DMS153 (cell line): ENCODE measurements around the gene GMDS.
A peak's percentile ranks its signal among the peaks of the same experiment; 100 is the strongest.

Source experiments
- DNase-seq: peaks from one replicate; lab custom pipeline; 2025; lab: John Stamatoyannopoulos, UW

GMDS gene

DNA sequence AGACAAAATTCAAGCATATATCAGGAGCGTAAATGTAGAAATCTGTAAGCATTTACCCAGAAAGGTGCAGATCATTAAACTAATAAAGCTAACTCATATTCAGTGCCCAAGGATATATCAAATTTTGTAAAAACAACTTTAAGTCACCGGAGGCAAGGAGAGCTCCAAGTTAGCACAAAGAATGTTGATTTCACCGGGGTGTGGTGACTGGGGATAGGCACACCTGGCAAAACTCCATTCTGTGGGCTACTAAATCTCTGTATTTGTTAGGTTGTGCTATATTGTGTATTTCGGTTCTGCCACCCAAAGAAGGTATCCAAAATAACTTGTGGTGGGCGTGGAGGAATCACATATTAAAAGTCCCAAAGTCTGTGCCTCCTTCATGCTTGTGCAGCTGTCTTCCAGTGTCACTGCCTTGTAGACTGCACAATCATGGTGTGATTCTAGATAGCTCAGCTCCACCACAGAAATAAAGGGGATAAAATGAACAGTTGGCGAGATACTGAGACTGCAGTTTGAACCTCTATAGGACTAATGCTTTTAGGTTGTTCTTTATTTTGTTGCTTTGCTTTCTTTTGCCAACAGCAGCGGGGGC is 111.6 kb downstream of the GMDS start:
- DNase-seq, result no peak

DNA sequence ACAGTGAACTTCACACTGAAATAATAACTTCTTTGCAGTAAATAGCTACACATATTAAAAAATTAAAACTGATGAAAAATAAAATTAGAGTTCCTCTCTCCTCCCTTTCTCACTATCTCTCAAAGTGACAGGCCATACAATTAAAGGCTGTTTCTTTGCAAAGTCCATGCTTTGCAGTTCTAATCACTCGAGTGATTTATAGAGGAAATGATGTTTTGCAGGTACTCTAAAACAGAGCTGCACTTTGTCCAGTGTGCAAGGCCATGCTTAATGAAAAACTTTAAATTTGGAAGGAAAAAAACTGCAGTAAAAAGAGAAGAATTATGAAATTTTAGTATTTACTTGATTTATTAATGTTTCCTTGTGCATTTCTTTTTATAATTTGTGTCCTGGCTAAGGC is 112.5 kb downstream of the GMDS start:
- no peak for DNase-seq

DNA sequence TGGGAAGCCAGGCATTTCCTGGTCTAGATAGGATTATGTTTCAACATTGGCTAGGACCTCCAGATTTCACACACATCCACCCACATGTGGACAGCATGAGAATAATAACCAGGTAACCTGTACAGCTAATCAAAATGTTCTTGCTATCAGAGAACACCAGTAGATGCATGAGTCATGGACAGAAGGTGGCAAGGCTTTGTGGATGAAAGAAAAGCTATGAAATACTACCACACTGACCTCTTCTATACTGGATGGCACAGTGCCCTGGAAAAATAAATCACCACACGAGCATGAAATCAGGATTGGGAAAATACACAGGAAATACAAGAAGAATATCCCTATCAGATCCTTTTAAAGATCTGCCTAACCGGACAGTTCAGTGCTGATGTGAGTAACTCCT is 113.0 kb downstream of the GMDS start:
- DNase-seq, result peak; percentile 48

DNA sequence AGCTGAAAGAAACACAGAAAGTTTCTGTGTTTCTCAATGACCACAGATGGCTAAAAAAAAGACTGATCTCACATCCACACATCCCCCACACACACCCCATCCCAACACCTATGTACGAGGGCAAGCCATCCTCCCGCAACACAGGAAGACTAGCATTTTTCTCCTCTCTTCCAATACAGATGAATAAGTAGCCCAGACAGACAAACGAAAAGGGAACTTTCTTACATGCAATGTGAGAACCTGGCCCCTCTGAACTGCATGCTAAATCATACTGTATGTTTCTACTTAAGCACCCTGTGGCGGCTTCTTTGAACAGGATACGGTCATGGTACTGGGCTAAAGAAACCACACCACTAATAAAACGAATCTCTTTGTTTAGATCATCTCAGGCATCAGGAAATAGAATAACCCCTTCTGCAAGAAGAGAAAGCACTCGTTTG is 116.2 kb downstream of the GMDS start:
- no peak for DNase-seq

DNA sequence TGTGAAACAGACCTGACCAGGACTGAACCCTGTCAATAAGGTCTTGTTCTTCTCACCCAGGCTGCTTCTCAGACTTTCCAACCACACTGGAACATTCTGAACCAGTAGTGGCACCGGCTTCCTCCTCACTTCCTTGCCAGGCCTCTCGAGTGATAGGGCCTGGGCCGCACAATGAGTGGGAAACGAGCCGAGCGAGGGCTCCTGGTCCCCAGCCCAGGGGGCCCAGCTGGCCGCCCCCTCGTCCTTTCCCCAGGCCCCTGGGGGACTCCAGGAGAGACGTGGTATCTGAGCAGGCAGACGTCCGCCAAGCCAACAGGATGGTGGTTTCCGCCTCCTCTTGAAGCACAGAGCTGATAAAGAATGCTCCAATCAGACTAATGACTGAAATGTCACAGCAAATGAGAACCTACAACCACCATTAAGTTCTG is 117.9 kb downstream of the GMDS start:
- no peak for DNase-seq

DNA sequence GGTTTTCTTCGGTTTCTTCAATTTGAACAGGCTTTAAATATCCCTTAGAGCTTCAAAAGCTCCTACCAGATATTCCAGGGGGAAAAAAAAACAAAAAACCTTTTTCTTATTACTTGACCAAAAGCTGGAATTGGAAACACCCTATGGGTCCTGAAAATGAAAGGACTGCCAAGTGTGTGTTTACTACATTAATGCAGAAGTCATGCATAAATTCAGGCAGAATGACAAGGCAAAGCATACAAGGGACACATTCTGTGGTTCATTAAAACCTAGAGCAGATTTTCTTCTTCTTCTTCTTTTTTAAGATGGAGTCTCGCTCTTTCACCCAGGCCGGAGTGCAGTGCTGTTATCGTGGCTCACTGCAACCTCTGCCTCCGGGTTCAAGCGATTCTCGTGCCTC is 119.1 kb downstream of the GMDS start:
- DNase-seq, result no peak

DNA sequence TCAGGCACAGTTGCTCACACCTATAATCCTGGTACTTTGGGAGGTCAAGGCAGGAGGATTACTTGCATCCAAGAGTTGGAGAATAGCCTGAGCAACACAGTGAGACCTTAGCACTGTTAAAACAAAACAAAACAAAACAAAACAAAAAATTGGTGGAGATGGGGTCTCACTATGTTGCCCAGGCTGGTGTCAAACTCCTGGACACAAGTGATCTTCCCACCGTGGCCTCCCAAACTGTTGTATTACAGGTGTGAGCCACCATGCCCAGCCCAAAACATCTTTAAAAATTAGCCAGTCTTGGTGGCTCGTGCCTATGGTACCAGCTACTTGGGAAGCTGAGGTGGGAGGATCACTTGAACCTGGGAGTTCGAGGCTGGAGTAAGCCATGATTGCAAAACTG is 120.2 kb downstream of the GMDS start:
- DNase-seq, result no peak

DNA sequence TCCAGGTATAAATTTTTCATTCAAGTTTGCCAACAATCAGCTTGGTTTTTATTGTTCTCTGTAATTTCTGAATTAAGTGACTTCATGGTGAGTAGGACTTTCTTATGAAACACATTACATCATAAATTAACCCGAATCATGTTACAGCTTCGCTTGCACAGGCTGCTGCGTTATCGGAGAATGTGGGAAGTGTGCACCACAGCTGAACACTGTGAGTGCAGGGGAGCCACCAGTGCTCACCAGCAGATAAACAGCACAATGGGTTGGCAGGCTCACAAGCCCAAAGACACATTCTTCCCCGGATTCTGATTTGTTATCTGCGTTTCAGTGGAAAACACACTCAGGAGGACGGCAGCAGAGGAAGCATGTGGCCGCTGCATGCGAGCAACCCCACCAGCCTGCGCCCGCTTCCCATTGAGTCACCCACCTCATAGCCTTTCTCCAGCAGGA is 121.1 kb downstream of the GMDS start:
- DNase-seq, result no peak

DNA sequence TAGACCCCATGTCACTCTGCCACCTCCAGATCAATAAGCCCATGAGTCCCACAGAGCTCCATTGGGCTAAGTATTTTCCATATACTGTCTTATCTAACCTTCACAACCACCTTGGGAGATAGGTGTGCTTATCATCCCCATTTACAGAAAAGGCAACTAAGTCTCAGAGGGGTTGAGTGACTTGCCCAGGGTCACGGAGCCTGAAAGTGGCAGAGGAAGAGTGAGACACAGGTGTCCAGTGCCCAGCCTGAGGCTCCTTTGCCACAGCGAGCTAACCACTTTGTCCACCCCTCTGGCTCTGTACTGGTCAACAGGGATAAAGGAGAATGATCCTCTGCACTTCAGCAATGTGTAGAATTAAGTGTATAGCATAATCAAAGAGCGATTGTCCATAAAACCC is 124.5 kb downstream of the GMDS start:
- no peak for DNase-seq

DNA sequence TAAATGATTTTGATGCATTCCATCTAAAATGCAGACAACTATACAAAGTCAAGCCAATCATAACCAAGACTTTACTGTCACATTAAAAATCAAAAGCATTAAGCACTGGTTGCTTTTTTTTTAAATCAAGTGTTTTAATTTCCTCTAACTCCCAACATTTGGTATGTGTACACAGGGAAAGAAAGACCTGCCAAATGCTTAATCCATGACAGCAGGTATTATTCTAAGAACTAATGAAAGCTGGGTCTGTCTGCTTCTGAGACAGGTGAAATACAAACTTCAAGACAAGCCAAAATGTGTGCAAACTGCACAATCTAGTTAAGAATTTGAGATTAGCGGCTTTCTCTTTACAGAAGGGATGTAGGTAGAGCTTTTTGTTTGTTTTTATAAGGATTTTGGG is 126.1 kb downstream of the GMDS start:
- no peak for DNase-seq

DNA sequence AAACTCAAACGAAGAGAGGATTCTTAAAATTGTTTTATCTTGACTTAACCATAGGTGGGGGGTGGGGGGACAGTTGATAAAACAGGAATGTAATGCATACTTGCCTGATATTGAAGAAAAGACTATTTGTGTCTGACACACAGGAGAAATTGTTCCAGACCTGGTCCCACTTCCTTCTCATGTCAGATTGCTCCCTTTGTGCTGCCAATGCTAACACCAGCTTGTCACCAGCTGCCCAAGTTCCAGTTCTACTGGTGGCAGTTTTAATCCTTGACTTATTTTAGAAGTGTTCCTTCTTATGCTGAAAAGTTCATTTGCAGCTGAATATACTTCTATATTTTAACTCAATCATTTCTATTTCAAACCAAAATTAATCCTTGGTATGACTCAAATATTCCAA is 127.3 kb downstream of the GMDS start:
- no peak for DNase-seq

DNA sequence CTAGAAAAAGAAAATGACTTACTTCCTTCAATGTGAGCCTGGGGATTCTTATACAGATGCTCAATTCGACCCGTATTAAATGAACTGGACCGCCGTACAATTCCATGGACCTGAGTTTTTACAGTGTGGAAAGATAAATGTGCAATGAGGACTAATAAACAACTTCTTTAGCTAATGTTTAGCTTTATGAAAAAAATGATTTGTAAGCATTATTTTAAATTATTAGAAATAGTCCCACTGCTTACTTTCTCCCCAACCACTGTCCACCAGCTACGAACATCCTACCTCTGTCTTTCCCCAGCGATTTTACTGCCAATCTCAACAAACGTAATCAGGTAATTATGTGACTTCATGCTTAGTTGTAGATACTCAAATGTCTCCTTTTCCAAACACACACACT is 128.0 kb downstream of the GMDS start:
- no peak for DNase-seq

DNA sequence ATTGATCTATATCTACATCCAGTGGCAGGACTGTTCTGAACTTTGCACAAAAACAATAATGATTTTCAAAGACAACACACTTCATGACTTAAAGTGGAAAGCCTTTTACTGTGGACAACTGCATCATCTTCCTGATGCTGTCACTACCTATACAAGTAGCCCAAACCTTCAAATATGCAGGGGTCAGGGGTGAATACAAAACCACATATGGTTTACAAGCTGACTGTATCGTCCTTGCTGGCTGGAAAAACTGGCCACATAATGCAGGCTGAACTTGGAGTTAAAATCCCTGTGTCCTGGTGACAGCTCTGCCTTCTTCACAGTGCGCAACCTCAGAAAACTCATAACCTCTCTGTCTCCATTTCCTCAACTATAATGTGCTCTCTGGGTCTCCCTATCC is 128.9 kb downstream of the GMDS start:
- DNase-seq, result no peak

DNA sequence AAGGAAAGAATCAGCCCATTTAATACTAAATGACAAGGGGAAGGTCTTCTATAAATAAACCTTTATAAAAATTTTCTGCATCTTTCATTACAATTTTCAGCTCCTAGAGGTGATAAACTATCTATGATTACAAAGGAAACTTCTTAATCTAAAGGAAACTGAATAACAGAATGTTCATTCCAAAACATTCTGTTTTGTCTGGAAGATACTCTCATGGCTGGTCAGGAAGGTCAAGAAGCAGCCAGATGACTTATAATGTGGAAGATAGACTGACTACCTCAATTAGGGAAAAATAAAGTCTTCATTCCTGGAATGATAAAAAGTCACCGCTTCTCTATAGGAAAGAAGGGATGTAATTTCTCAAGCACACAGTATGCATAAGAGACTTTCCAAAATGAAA is 131.3 kb downstream of the GMDS start:
- no peak for DNase-seq

DNA sequence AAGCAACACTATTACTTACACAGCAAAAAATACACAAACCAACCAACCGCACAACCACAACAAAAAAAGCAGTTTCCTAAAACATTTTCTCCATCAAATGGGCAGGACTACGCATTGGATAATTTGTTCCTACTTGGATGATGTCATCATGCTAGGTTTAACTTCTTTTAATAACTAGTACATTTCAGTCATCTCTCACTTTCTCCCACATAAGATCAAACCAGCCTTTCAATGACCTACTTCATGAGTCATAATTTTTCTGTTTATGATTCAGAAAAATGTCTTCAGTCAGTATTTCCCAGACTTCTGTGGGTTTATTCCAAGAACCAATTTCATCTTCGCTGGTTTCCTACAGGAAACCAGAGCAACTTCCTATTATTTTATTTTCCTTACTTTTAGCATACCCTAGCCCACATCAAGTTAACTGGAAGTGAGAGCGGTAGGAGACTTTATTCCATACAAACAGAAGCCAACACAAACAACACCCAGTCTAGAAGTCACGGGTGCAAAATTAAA is 134.2 kb downstream of the GMDS start:
- DNase-seq, result no peak

DNA sequence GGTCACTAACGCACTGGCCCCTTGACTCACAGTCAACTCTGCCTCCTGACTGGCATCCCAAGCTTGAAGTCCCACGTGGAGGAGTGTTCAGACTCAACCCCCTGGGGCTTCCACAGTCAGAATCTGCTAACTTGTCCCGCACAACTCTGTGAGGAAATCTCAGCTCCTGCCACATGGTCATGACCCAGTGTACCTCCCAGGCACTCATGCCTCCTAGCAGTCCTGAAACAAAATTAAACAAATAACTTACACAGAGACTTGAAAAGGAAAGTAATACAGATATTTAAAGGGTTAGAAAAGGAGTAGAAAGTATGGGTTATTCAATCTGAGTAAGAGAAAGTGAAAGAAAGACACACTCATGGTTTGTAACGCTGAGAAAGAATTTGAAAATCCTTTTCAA is 134.9 kb downstream of the GMDS start:
- DNase-seq, result no peak

DNA sequence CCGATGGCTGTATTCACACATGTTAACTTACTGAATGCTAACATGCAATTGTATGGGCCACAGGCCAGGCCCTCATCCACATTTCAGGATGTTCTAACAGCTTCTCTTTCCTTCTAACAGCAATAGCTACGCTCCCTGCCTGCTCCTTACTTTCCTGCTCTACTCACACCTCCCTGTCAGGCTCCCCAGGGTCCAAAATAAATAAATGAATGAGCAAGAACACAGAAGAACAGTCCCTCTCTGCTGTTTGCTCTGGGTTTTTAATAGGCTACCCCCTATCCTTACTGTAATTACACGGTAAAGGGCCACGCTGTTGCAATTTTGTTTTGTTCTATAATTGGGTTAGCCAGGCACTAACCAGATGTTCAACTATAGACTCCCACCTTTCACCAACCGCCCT is 135.6 kb downstream of the GMDS start:
- DNase-seq, result no peak

DNA sequence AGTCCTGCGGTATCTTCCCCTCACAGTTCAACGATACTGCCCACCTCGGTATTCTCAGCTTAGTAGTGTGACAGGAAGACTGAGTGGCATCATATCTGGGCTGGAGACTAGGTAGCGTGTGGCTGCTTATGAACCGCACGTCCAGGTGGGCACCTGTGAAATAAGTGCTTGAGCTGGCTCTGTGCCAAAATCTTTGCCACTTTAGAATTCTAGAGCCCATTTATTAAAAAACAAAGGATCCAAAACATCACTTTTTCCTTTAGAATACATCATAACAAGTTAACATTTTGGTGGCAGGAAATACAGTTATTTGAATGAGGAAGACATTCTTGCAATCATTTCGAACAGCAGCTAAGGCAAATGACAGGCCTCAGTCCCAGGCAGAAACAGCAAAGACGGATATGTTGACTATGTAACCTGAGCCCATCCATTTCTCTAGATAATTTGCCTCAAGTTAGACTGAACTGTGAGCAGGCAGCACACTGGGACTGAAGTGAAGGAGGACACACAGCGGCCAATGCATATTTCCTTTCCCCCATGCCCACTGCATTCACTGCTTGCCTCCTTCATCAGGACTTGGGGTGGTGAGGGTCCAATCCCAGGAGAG is 136.6 kb downstream of the GMDS start:
- DNase-seq, result peak; percentile 75

DNA sequence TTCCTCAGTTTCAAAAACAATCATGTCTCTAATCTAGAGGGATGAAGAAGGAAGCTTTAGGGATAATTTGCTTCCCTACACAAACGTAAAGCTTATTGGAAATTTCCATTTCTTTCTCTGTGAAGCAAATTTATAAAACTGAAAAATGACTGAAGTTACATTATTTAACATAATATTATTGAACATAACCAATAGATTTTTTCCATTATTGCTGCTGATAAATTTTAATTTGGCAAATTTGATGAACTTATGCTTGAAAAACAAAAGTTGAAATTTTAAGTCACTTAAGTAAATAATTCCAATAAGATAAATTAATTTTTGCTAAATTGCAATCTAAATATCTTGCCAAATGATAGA is 140.9 kb downstream of the GMDS start:
- DNase-seq, result no peak

DNA sequence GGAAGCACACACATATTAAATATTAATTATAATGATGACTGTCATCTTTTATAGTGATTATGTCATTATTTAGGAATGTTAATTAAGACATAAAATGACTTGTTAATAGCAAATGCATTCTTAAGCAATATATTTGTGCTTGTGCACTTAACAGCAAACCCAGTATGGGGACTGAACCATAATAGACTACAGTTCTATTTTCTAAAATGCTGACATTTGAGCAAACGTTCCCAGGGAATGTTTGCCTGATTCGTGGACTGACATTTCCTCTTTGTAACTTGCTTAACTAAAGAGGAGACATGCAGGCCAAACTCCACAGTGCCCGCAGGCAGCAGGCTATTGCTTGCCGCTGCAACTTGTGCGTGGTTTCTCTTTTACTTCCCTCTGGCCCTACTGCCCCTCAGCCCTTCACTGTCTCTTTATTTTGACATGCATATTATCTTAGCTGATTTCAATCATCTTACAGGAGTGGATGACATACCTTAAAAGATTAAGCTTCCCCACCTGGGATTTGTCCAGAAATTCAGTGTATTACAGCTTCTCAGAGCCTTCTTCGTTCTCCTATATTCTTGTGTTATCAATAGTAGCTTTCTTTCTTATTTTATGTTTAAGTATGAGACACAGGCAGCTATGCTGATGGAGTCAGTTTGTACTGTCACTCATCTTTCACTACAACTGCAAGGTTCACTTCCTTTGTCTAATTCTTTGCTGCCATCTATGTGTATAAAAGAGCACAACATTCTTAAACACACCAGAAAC is 141.5 kb downstream of the GMDS start:
- peak; percentile 13 for DNase-seq

DNA sequence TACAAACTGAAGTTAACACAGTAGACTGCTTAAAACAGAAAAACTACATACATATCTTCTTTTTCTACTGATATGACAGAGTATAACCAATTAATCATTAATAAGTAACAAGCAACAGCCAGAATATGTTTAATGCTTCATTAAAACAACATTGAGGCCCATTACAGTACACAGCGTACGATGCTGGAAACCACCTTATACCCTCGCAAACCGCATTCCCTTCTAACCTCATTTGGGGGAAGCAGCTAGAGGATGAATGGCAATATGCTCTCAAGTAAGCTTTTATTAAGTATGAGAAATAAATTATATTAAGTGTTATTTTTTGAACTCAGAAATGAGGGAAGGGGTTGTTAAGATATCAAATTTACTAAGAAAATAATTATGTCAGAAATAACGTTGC is 142.4 kb downstream of the GMDS start:
- DNase-seq, result no peak

DNA sequence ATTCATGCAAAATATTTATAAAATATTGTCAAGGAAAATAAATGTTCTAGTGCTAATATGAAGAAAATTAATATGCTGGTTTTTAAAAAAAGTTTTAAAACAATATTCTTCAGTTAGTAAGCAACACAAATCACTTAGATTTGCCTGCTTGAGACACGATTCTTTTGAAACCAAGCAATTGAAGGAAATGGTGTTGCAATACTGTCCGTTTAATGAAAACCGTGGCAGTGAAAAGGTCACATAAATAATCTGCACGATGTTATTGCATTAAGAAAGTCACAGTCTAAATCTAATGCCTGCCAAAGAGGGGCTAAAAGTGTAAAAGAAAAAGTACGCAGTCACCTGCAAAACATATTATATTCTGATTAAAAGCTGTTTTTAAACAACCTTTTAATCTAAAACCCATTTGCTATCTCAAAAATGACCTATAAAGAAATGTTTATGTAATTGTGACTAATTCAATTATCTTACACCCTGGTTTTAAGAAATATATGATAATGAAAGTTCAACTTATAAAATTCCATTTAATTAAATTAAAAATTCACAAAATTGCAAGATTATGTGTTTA is 143.0 kb downstream of the GMDS start:
- DNase-seq, result no peak

DNA sequence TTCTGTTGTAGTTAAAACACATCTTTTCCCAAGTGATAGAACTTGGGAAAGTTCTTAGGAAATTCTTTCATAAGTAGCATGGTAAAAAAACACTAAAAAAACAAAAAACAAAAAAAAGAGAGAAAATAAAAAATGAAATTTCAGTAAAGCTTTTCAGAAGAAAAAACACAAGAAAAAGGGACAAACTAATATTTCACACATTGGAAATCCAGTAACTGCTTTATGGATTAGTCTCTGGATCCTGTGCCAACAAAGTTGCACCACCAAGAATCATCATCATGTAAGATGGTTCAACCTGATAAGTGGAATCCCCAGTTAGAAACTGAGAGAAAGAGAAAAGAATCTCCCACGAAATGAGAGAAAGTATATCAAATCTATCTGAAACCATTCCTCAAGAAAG is 144.2 kb downstream of the GMDS start:
- DNase-seq, result no peak
